Occipital lobe (tissue), 2 donors: ENCODE results near the gene RBM6. TPM values are rescaled to one million over a fixed set of nuclear protein-coding genes. Genes with fewer than 3 reads are reported as not detected.
"Not testable (repeated sequence)": the region's sequence is repeated elsewhere in the genome, so short reads cannot be mapped to it uniquely, and the experiment has no call there.

Experiments used
- DNase-seq: peaks from one replicate; lab custom pipeline; 2025; lab: John Stamatoyannopoulos, UW
- total RNA-seq: library from RNA; depleted of rRNA; stranded (reverse); fragments of >200 nt; gene quantifications from one replicate; pipeline ENCODE4 v1.2.3, GENCODE V29; 2014

The RBM6 gene
- total RNA-seq, 1 donor from 2014 or later: 83.3 TPM

- no peak for DNase-seq
Measured at GRCh38 chr3:49992326-49992725, 52.4 kb downstream of the RBM6 start.

GRCh38 chr3:49994476-49994875 is 54.5 kb downstream of the RBM6 start:
- DNase-seq: no peak

- no peak for DNase-seq
Measured at GRCh38 chr3:49996016-49996415, 56.1 kb downstream of the RBM6 start.

- DNase-seq: no peak
Measured at GRCh38 chr3:49997862-49998261, 57.9 kb downstream of the RBM6 start.

GRCh38 chr3:49998326-49998725 is 58.4 kb downstream of the RBM6 start:
- no peak for DNase-seq

- DNase-seq: no peak
Measured at GRCh38 chr3:50001511-50001910, 61.6 kb downstream of the RBM6 start.

- DNase-seq: no peak
Measured at GRCh38 chr3:50003216-50003615, 63.3 kb downstream of the RBM6 start.

- DNase-seq: no peak
Measured at GRCh38 chr3:50003824-50004223, 63.9 kb downstream of the RBM6 start.

GRCh38 chr3:50008931-50009330 is 69.0 kb downstream of the RBM6 start:
- no peak for DNase-seq

- DNase-seq: no peak
Measured at GRCh38 chr3:50010959-50011358, 71.0 kb downstream of the RBM6 start.

- no peak for DNase-seq
Measured at GRCh38 chr3:50015918-50016317, 76.0 kb downstream of the RBM6 start.

GRCh38 chr3:50028346-50028745 is 88.4 kb downstream of the RBM6 start:
- DNase-seq: no peak

GRCh38 chr3:50031201-50031600 is 91.3 kb downstream of the RBM6 start:
- not testable (repeated sequence) for DNase-seq

- no peak for DNase-seq
Measured at GRCh38 chr3:50044976-50045375, 105.0 kb downstream of the RBM6 start.

GRCh38 chr3:50047426-50047825 is 107.5 kb downstream of the RBM6 start:
- DNase-seq: no peak

- DNase-seq: no peak
Measured at GRCh38 chr3:50050361-50050760, 110.4 kb downstream of the RBM6 start.

- DNase-seq: no peak
Measured at GRCh38 chr3:50057756-50058155, 117.8 kb downstream of the RBM6 start.

GRCh38 chr3:50068134-50068533 is 128.2 kb downstream of the RBM6 start:
- no peak for DNase-seq

- DNase-seq: no peak
Measured at GRCh38 chr3:50078091-50078490, 138.1 kb downstream of the RBM6 start.

- no peak for DNase-seq
Measured at GRCh38 chr3:50078622-50079021, 138.7 kb downstream of the RBM6 start.

GRCh38 chr3:50084951-50085350 is 145.0 kb downstream of the RBM6 start:
- DNase-seq: not testable (repeated sequence)

- DNase-seq: peak; percentile 93
Measured at GRCh38 chr3:50088725-50089608, 149.0 kb downstream of the RBM6 start, which contains the start of gene RBM5. Gene RBM5 (plus strand): TSS chr3:50088919. CDS start chr3:50090435, 1,516 bp downstream.

- no peak for DNase-seq
Measured at GRCh38 chr3:50089609-50089945, 149.6 kb downstream of the RBM6 start.
